SK-N-SH (cell line): ENCODE data around the gene MEIS1. TPM values are rescaled to one million over a fixed set of nuclear protein-coding genes. Genes with fewer than 3 reads are reported as not detected.

Experiments
- CTCF ChIA-PET: fragments of 300-600, 350-600 bp; formaldehyde crosslinking; extraction: SDS; loops from one replicate; lab custom pipeline; 2021; lab: Yijun Ruan, JAX
- POLR2A ChIA-PET: fragments of 350-600 bp; sonication (Branson Sonifier 250); formaldehyde crosslinking; extraction: SDS; loops from one replicate; lab custom pipeline; 2020; ENCODE audit warnings: antibody characterized with exemption, inconsistent platforms; lab: Yijun Ruan, JAX
- DNase-seq: peaks from one replicate; pipeline ENCODE4 v3.0.0; 2012
- H2AFZ ChIP-seq: fragments of 200-600 bp; sonication (generic); 2 replicates; pipeline ENCODE4 v1.8.1; 2016; ENCODE audit warnings: antibody characterized with exemption, mild to moderate bottlenecking, low read depth
- H3F3A ChIP-seq: fragments of 200-600 bp; sonication (generic); replicated peaks from 2 replicates; pipeline ENCODE3; 2016; ENCODE audit warnings: antibody characterized with exemption, mild to moderate bottlenecking; ENCODE audit not compliant: insufficient read depth
- H3K27ac ChIP-seq, 2 experiments: fragments of 200-500 bp in 1 of 2; fragments of 200-600 bp in 1 of 2; sonication (Bioruptor generic) in 1 of 2; sonication (generic), shearing (Covaris generic) in 1 of 2; 2 replicates each; pipeline versions ENCODE4 v1.5.1 to v1.6.1; 2014 to 2016; ENCODE audit warnings: low read depth in 2 of 2, inconsistent platforms in 1 of 2, low read length in 1 of 2, mild to moderate bottlenecking in 1 of 2, mixed read lengths in 1 of 2
- H3K27me3 ChIP-seq: fragments of 200-600 bp; sonication (generic), shearing (Covaris generic); 2 replicates; pipeline ENCODE4 v1.6.1; 2016; ENCODE audit warnings: mixed run types; ENCODE audit not compliant: insufficient read depth
- H3K36me3 ChIP-seq, 2 experiments: fragments of 200-500 bp in 1 of 2; fragments of 200-600 bp in 1 of 2; sonication (Bioruptor generic) in 1 of 2; sonication (generic) in 1 of 2; replicated peaks in 1 of 2; 2 replicates each; pipeline versions ENCODE3 to v1.5.1; 2014 to 2016; ENCODE audit warnings: low read length in 1 of 2, mild to moderate bottlenecking in 1 of 2; ENCODE audit not compliant: insufficient read depth in 2 of 2, control insufficient read depth in 1 of 2
- H3K4me1 ChIP-seq, 2 experiments: fragments of 200-500 bp in 1 of 2; fragments of 200-600 bp in 1 of 2; sonication (Bioruptor generic) in 1 of 2; sonication (generic), shearing (Covaris generic) in 1 of 2; 2 replicates each; pipeline versions ENCODE4 v1.5.1 to v1.6.1; 2014 to 2016; ENCODE audit warnings: low read depth in 1 of 2, low read length in 1 of 2, mixed run types in 1 of 2; ENCODE audit not compliant: insufficient read depth in 2 of 2, control insufficient read depth in 1 of 2
- H3K4me2 ChIP-seq: fragments of 200-600 bp; sonication (generic), shearing (Covaris generic); 2 replicates; pipeline ENCODE4 v1.6.1; 2017; ENCODE audit warnings: mixed run types
- H3K4me3 ChIP-seq, 2 experiments: fragments of 200-500 bp in 1 of 2; fragments of 200-600 bp in 1 of 2; sonication (Bioruptor generic) in 1 of 2; sonication (generic), shearing (Covaris generic) in 1 of 2; 2 replicates each; pipeline versions ENCODE4 v1.5.1 to v1.8.1; 2014 to 2016; ENCODE audit warnings: low read depth in 2 of 2, inconsistent platforms in 1 of 2, low read length in 1 of 2, mild to moderate bottlenecking in 1 of 2, mixed read lengths in 1 of 2, moderate library complexity in 1 of 2
- H3K79me2 ChIP-seq: fragments of 200-600 bp; sonication (generic); 2 replicates; pipeline ENCODE4 v1.8.1; 2017; ENCODE audit warnings: mild to moderate bottlenecking; ENCODE audit not compliant: insufficient read depth
- H3K9ac ChIP-seq: fragments of 200-600 bp; sonication (generic); 2 replicates; pipeline ENCODE4 v1.6.1; 2017; ENCODE audit warnings: mixed run types
- H3K9me2 ChIP-seq: fragments of 200-600 bp; sonication (generic); 2 replicates; pipeline ENCODE4 v1.6.1; 2017; ENCODE audit warnings: mixed run types
- H3K9me3 ChIP-seq: fragments of 200-600 bp; sonication (generic); 2 replicates; pipeline ENCODE4 v1.6.1; 2017; ENCODE audit warnings: mixed run types, mild to moderate bottlenecking, moderate library complexity
- H4K20me1 ChIP-seq: fragments of 200-600 bp; sonication (generic); 2 replicates; pipeline ENCODE4 v1.6.1; 2017; ENCODE audit warnings: mild to moderate bottlenecking, mixed run types; ENCODE audit not compliant: insufficient read depth
- CHD2 ChIP-seq: fragments of 150-350 bp; IDR thresholded peaks from 2 replicates; pipeline ENCODE4 v1.6.1; 2018; ENCODE audit warnings: low read length; ENCODE audit not compliant: partially characterized antibody
- CTCF ChIP-seq: fragments of 200-600 bp; sonication (generic); IDR thresholded peaks from 2 replicates; pipeline ENCODE4 v1.6.1; 2017; ENCODE audit warnings: antibody characterized with exemption, mild to moderate bottlenecking, moderate library complexity
- EP300 ChIP-seq, 2 experiments: IDR thresholded peaks; 2 replicates each; pipeline versions ENCODE4 v1.4.0 to v1.6.1; 2012; ENCODE audit warnings: borderline replicate concordance in 1 of 2, low read depth in 1 of 2, low read length in 1 of 2
- FOXM1 ChIP-seq: IDR thresholded peaks from 2 replicates; pipeline ENCODE4 v1.4.0; 2012; ENCODE audit warnings: low read depth, mild to moderate bottlenecking
- GATA2 ChIP-seq: sonication (generic); formaldehyde crosslinking; IDR thresholded peaks from 2 replicates; pipeline ENCODE4 v1.5.0; 2020; ENCODE audit warnings: mild to moderate bottlenecking, missing genetic modification reagents
- IRF3 ChIP-seq: fragments of 150-350 bp; IDR thresholded peaks from 2 replicates; pipeline ENCODE4 v1.6.1; 2016; ENCODE audit warnings: mild to moderate bottlenecking, low read depth, low read length
- JUND ChIP-seq: IDR thresholded peaks from 2 replicates; pipeline ENCODE4 v1.4.0; 2012
- MXI1 ChIP-seq: IDR thresholded peaks from 2 replicates; pipeline ENCODE4 v1.6.1; 2012; ENCODE audit warnings: mild to moderate bottlenecking, low read depth, low read length, improper control_type of control experiment
- NFIC ChIP-seq: IDR thresholded peaks from 2 replicates; pipeline ENCODE4 v1.4.0; 2012; ENCODE audit warnings: borderline replicate concordance
- NRF1 ChIP-seq: IDR thresholded peaks from 2 replicates; pipeline ENCODE4 v1.6.1; 2012; ENCODE audit warnings: low read depth, mild to moderate bottlenecking, low read length
- POLR2AphosphoS5 ChIP-seq: IDR thresholded peaks from 2 replicates; pipeline ENCODE4 v1.6.1; 2012; ENCODE audit warnings: low read depth, low read length
- RAD21 ChIP-seq: IDR thresholded peaks from 2 replicates; pipeline ENCODE4 v1.6.1; 2012; ENCODE audit warnings: mild to moderate bottlenecking, low read length
- RFX5 ChIP-seq: IDR thresholded peaks from 2 replicates; pipeline ENCODE4 v1.6.1; 2012; ENCODE audit warnings: mild to moderate bottlenecking, improper control_type of control experiment, low read length
- SIN3A ChIP-seq: IDR thresholded peaks from 2 replicates; pipeline ENCODE4 v1.6.1; 2012; ENCODE audit warnings: low read depth, mild to moderate bottlenecking, low read length, moderate library complexity, borderline replicate concordance
- SMC3 ChIP-seq: IDR thresholded peaks from 2 replicates; pipeline ENCODE4 v1.6.1; 2012; ENCODE audit warnings: low read depth, low read length, improper control_type of control experiment
- YY1 ChIP-seq: IDR thresholded peaks from 2 replicates; pipeline ENCODE4 v1.4.0; 2012; ENCODE audit warnings: low read depth, mild to moderate bottlenecking
- WGBS: methylation state at CpG from one replicate; pipeline ENCODE4 v1.1.6; 2017; ENCODE audit warnings: low lambda C conversion rate; 5-methylcytosine and 5-hydroxymethylcytosine counted together
- polyA plus RNA-seq, 3 experiments: library from polyadenylated mRNA; depleted of rRNA; stranded (reverse); fragments of >200 nt; gene quantifications; 2 replicates each; pipeline ENCODE4 v1.2.3, GENCODE V29; 2012

MEIS1 gene
- polyA plus RNA-seq, 1 of the 3 experiments (the other 2 are of a cell fraction), result 16.9 TPM

- no peaks in the 10 kb centered on the region for H3K79me2 ChIP-seq
- peak overlapping the region; percentile 77 for H3K9ac ChIP-seq
- H2AFZ ChIP-seq, result peak overlapping the region; percentile 95
- ChIA-PET CTCF (interaction anchor here (0.6 to 4.6 kb wide), 35 partner anchors 11 to 1460 kb away, joined by 3 to 35 read pairs (median 4); partner anchors contain the start of gene MEIS1), POLR2A (interaction anchor here (3.2 kb wide), 1 partner anchor 140 kb away, joined by 27 read pairs; the partner anchor contains the start of gene MEIS1)
- no peaks in the 10 kb centered on the region for H3K9me3 ChIP-seq
- peak; percentile 91 for DNase-seq
- TF ChIP-seq JUND, result no peak
- no peak; the same call in 1 of the 2 replicates for TF ChIP-seq POLR2AphosphoS5
- TF ChIP-seq FOXM1, result no peak
- peak; percentile 68 for TF ChIP-seq CTCF
- TF ChIP-seq SIN3A, result peak; percentile 9; the same call in 1 of the 2 replicates
- no peak for TF ChIP-seq YY1
- peak; percentile 82 for TF ChIP-seq RAD21
- peak; percentile 41; the same call in 1 of the 2 replicates for TF ChIP-seq RFX5
- peak in 1 of 2 experiments; percentile 32; a peak in 2 of 4 replicates for TF ChIP-seq EP300 (IDR thresholded peaks at IDR 0.05; ENCODE audit: borderline replicate concordance in 1 of 2, low read depth in 1 of 2, low read length in 1 of 2)
- peak; percentile 16; the same call in 1 of the 2 replicates for TF ChIP-seq NFIC
- TF ChIP-seq SMC3, result peak; percentile 57; the same call in 1 of the 2 replicates
- TF ChIP-seq MXI1, result peak; percentile 50; the same call in 1 of the 2 replicates
- peak; percentile 63 for TF ChIP-seq CHD2
- no peak for TF ChIP-seq GATA2 (CRISPR knock-in tag)
- no peak for TF ChIP-seq NRF1
- no peak for TF ChIP-seq IRF3
- peak overlapping the region; percentile 53 to 73 for H3K4me3 ChIP-seq
- H3K4me2 ChIP-seq, result peak overlapping the region; percentile 74
- H3K4me1 ChIP-seq, result peaks cover 5 to 18% of the 10 kb centered on the region in 2 experiments; a peak in 3 of 4 replicates
- H3K27ac ChIP-seq, result peak overlapping the region; percentile 93 to 98
- 3% methylated on average over 35 of the region's 35 CpGs for WGBS
- H4K20me1 ChIP-seq, result no peaks in the 10 kb centered on the region
- peaks cover 4 to 26% of the 10 kb centered on the region in 2 experiments for H3K36me3 ChIP-seq
- peaks cover 14% of the 10 kb centered on the region for H3F3A ChIP-seq
- H3K9me2 ChIP-seq, result no peaks in the 10 kb centered on the region
- H3K27me3 ChIP-seq, result no peaks in the 10 kb centered on the region
Measured at GRCh38 chr2:66574701-66575624, 140.0 kb downstream of the MEIS1 start.
